ENCODE measurements around the gene CD164L2.

The CD164L2 gene

DNA sequence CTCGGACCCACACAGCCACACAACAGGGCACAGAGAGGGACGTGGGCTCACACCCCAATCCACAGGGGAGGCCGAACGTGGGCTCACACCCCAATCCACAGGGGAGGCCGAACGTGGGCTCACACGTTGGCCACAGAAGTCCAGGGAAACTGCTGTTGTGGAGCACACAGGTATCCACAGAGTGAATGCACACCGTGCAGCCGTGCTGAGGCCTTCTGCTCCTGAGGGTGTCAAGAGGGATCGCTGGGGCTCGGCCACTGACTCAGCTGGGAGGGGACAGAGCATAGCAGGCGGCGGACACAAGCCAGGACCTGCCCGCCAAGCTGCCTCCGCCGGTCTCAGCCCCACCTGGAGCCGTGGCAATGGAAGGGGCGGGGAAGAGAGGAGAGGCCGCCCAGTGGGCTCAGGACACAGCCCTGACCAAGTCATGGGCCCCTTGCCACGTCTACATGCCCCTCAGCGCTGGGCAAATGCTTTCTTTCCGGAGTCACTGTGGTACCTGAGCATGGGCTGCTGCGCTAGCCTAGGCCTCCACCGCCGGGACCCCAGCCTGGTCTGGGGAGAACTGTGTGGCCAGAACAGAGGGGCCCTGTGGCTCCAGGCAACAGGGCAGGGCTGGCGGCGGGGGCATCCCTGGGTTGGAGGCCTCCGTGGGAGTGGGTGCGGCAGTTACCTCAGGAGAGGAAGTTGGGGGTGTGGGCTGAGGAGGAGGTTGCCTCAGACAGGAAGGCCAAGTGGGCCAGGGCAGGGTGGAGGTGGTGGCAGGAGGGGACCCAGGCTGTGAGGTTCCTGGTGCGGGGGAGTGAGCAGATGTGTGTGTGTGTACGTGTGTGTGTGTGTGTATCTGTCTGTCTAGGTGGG is 40.1 kb downstream of the CD164L2 start:
- peak; percentile 83 to 89 for DNase-seq

DNA sequence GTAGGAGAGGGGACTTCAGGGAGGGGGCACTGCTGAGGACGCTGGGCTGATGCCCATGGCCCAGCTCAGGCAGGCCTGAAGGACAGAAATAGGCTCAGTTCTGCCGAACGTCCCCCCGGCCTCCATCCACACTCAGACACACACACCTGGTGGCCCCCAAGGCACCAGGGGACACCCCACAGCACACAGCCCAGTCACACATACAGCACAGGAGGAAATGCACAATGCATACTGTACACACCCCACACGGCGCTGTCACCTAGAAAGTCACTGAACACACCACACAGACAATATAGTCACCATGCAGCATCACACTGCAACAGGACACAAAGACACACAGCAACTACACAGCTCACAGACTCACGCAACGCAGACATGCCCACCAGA is 40.7 kb downstream of the CD164L2 start:
- peak; percentile 14 to 15 for DNase-seq

DNA sequence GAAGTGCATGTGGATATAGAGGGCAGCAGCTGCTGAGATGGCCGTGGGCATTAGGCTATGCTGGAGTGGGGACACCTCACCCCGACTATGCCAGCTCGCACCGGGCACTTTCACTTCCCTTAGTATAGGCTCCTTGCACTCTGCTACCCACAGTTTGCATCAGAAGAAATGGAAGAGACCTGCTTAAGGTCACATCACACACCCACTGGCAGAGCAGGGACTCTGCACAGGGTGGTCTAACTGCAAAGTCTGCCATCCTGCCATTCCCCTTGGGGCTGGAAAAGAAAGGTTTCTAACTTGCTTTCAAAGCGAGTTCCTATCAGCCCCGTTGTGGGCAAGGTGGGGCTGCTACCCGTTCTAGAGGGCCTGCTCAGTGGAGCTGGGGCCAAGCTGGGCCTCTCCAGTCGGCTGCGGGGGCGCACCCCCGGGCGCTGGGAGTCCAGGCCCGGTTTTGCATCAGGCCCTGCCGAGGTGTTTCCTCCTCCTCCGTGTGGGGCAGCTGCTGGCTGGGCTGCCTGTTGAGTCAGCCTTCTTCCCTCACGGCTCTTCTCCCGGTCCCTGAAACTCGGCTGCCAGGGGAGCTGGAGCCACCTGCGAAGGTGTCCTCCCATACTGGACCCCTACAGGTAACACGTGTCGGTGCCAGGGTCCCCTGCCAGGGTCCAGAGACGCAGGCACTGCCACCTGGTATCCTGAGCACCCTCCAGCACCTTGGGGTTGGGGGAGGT is 41.4 kb downstream of the CD164L2 start, which contains the start of gene SYTL1:
Gene SYTL1, plus strand, starts transcription at position 498 of the 728 bp plus-strand sequence. CDS start 3,313 bp downstream, outside the sequence.
- peak; percentile 81 for DNase-seq

DNA sequence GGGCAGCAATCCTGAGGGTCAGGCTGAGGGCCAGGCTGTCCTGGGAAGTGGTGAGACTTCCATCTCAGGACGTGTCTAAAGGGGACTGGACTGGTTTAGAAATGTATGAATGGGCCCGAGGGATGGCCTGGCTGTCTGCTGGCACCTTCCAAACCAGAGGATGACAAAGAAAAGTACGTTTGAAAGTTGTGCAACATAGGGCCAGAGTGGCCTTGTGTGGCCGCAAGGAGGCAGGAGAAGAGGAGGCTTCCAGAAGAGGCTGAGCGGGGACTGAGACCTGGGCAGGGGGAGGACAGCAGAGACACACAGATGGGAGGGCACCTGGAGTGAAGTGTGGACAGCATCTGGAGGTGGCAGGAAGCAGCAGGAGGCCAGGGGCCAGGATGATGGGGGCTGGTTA is 43.9 kb downstream of the CD164L2 start:
- DNase-seq: no peak

DNA sequence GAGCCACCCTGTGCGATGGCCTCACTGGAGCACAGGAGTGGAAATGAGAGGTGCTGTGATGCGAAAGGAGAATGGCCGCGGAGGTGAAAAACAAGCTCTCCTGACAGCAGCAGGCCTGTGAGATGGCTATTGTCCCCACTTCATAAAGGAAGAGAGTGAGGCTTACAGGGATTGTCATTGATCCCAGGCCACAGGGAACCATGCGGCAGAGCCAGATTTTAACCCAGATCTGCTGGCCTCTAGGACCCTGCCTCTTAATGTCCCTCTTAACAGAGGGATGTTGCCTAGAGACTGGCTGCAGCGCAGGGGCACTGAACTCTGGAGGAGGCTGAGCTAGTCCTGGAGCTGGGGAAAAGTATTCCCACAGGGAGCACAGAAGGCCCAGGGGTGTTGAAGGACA is 44.4 kb downstream of the CD164L2 start:
- no peak for DNase-seq

DNA sequence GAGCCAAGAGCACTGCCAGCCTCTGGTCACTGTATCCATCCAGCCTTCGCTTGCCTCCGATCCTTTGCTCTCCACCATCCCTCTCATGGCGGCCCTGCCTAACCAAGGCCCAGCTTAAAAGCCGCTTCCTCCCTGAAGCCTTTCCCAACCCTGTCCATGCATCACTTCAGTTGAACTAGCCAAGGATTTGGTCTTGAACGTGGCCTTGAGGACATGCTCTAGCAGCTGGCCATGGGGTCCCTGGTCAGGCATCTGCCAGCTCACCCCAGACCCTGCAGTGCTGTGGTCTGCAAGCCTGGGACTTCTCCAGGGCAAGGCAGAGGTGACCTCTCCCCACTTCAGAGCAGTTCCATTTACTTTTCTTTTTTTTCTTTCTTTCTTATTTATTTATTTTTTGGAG is 46.4 kb downstream of the CD164L2 start:
- no peak for DNase-seq

DNA sequence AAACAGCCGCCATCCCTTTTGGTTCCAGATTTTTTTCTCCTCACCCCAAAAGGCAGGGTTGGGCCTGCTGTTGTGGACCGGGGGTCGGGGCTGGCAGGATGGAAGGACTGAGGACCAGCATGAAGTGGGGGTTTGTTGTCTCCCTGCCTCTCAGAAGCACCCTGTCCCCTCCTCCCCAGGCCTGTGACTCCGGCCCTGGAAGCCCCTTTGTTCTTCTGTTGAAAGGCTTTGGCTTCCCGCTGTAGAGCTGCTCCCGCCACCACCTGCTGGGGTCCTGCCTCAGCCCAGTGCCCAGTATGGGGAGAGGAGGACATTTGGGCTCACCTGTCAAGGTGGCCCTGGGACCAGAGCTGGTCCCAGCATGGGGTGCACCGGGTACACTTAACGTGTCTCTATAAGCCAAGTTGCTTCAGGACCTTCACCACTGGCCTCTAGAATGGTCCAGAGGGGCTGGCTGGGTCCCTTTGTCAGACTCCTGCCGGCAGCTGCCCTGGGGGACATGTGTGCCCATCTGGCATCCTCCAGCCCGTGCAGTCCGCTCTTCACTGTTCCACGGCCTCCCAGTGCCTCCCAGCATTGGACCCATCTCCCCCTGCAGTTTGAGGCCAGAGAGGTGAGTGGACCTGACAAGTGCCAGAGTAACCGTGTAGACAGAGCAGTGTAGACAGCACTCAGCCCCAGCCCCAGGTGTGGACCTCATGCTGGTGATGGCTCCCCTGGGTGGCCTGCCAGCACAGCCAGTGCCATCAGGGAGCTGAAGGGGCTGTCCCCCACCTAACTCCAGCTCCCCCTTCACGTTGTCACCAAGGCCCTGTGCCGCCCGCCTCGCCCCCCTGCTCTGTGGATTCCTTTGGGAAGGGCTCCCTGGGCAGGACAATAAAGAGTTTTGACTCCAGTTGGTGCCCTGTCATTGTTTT is 47.4 kb downstream of the CD164L2 start:
- no peak for DNase-seq

DNA sequence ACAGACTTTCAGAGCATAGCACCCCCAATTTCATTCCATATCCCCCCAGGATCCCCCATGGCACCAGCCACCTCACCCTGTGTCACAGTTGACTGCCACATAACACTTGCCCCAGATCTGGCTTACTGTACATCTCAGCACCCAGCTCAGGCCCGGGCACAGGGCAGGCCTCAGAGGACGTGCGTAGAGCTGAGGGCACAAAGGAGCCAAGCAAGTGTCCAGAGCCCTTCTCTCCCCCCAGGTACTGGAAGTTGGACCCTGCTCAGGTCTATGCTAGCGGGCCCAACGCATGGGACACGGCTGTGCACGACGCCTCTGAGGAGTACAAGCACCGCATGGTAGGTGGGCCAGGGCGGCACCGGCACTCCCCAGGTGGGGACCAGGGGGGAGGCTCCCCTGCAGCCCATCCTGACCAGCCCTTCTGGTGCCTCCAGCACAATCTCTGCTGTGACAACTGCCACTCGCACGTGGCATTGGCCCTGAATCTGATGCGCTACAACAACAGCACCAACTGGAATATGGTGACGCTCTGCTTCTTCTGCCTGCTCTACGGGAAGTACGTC is 49.3 kb downstream of the CD164L2 start:
- DNase-seq: no peak

DNA sequence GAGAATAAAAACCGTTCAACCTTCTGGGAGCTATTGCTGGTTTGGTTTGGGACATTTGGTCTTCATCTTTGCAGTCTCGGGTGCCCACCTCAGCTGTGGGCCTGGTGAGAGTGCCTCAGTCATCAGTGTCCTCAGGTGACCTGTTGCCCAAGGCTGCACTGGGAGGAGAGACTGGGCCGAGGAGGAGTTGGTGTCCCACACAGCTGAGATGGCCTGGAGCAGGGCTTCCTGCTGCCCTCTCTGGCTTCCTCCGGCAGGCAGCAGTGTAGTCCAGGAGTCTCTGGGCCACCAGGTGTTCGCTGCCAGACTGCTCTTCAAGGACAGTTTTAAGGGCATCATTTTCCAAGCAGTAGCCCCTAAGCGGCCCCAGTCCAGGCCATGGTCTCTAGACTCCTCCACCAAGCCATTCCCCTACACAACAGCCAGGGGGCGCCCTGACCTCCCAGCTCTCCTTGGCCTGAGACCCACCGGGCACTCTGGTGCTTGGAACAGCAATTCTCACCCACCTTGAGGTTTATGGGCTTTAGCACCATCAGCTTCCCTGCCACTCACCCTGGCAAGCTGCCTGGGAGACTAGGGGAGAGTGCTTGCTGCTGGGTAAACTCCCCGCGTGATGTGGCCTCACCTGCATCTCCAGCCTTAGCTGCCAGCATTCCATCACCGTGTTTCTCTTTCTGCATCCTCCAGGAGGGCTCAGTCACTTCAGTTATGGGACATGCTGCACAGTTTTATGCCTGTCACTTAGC is 50.4 kb downstream of the CD164L2 start:
- peak; percentile 39 to 56 for DNase-seq

DNA sequence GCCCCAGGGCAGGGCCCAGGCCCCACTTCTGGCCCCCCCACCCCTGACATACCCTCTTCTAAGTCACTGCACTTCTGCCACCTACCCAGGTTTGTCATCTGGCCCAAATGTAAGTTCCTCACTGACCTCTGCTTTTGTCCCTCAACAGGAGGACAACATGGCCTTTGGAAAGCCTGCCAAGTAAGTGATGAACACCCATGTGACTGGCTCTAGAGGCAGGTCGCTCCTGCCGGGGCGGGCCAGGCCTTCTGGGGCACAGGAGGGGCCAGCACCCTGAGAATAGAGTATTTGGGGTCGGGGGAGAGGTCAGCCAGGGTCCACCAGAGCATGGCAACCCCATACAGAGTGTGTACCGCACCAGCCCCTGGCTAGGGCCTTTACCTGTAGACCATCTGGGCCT is 51.2 kb downstream of the CD164L2 start:
- no peak for DNase-seq

DNA sequence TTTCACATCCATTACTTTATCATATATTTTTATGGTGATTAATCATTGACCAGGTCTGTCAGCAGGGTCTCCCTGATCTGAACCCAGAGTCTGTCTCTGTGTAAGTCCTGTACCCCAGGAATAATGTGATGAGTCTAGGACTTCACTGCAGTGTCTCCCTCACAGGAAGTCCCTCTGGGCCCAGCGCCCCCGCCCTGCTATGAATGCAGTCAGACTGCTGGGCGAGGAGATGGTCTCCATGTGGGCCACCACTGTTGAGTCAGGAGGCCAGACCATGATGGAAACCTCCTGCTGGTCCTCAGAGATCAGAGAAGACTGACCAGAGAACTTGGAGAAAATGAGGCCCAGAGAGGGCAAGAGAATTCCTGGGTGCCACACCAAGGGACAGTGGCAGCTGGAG is 51.7 kb downstream of the CD164L2 start:
- DNase-seq: no peak

DNA sequence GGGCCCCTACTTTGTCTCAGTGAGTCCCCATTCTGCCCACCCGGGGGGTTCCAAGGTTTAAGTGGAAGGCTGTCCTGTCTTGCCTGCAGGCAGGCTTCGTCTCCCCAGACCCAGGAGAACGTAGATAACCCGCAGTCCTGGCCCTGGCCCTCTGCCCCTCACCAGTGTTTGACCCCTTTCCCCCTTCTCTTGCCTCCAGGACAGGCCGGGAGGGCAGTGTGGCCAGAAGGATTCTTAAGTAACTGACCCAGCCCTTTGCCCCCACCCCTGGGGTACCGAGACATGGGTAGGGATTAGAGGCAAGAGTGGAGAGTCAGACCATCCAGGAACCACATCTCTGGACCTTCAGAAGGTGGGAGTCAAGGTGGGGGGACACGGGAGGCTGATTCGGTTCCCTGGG is 52.3 kb downstream of the CD164L2 start:
- DNase-seq: no peak

Measured in Kasumi-1 (cell line).